DND-41 (cell line): ENCODE measurements around the gene OR7D2.

Source experiments
- CTCF ChIP-seq: IDR thresholded peaks from 2 replicates; pipeline ENCODE4 v1.5.1; 2012; ENCODE audit warnings: borderline replicate concordance, low read length, moderate library complexity, mild to moderate bottlenecking; ENCODE audit not compliant: poor library complexity, severe bottlenecking; ENCODE audit errors: extremely low read depth
- EZH2 ChIP-seq: IDR thresholded peaks from 3 replicates; pipeline ENCODE4 v1.6.1; 2012; ENCODE audit warnings: borderline replicate concordance, low read depth, mild to moderate bottlenecking, moderate library complexity, low read length, inconsistent platforms; ENCODE audit not compliant: severe bottlenecking

GRCh38 chr19:9183000-9183399 lies 4.2 kb downstream of the OR7D2 start:
- TF ChIP-seq CTCF (no peak), EZH2 (no peak)
